Fibroblast of lung (primary cell): Measurements from ENCODE around the gene TTC24. TPM values are rescaled to one million over a fixed set of nuclear protein-coding genes. Genes with fewer than 3 reads are reported as not detected.

Experiments used
- DNase-seq, 2 donors: peaks; one replicate each; pipeline versions ENCODE4 v3.0.0 to v3.0.0-alpha.2; 2010; ENCODE audit warnings: low read depth in 2 of 2
- H2AFZ ChIP-seq: 2 replicates; pipeline ENCODE4 v1.5.1; 2012; ENCODE audit warnings: low read length, control low read depth, inconsistent platforms
- H3K27ac ChIP-seq: 2 replicates; pipeline ENCODE4 v1.5.1; 2011; ENCODE audit warnings: low read length, control low read depth; ENCODE audit not compliant: insufficient read depth
- H3K27me3 ChIP-seq: 2 replicates; pipeline ENCODE4 v1.5.1; 2011; ENCODE audit warnings: mild to moderate bottlenecking, low read length; ENCODE audit not compliant: control insufficient read depth, insufficient read depth
- H3K36me3 ChIP-seq: 2 replicates; pipeline ENCODE4 v1.5.1; 2011; ENCODE audit warnings: low read length; ENCODE audit not compliant: control insufficient read depth, insufficient read depth
- H3K4me1 ChIP-seq: 2 replicates; pipeline ENCODE4 v1.5.1; 2011; ENCODE audit warnings: low read length; ENCODE audit not compliant: control insufficient read depth, insufficient read depth; ENCODE audit errors: extremely low read depth
- H3K4me2 ChIP-seq: 2 replicates; pipeline ENCODE4 v1.5.1; 2011; ENCODE audit warnings: low read length, control low read depth; ENCODE audit not compliant: insufficient read depth; ENCODE audit errors: extremely low read depth
- H3K4me3 ChIP-seq, 4 experiments: fragments of 200-600 bp in 1 of 4; sonication (generic) in 1 of 4; replicated peaks in 1 of 4; 2 replicates each; pipeline ENCODE4 v1.5.1; 2011 to 2016; ENCODE audit warnings: low read length in 4 of 4, low read depth in 3 of 4, mild to moderate bottlenecking in 3 of 4, control low read depth in 2 of 4, inconsistent platforms in 1 of 4, mixed read lengths in 1 of 4; ENCODE audit not compliant: insufficient read depth in 1 of 4; ENCODE audit errors: control extremely low read depth in 1 of 4
- H3K79me2 ChIP-seq: 2 replicates; pipeline ENCODE4 v1.5.1; 2012; ENCODE audit warnings: mild to moderate bottlenecking, low read length, inconsistent platforms; ENCODE audit not compliant: control insufficient read depth, insufficient read depth
- H3K9ac ChIP-seq: 2 replicates; pipeline ENCODE4 v1.5.1; 2011; ENCODE audit warnings: mild to moderate bottlenecking, low read length, control low read depth; ENCODE audit not compliant: insufficient read depth
- H3K9me3 ChIP-seq: 2 replicates; pipeline ENCODE4 v1.5.1; 2012; ENCODE audit warnings: low read depth, low read length; ENCODE audit not compliant: control insufficient read depth, insufficient read depth
- H4K20me1 ChIP-seq: 2 replicates; pipeline ENCODE4 v1.5.1; 2011; ENCODE audit warnings: low read length; ENCODE audit not compliant: control insufficient read depth, insufficient read depth; ENCODE audit errors: extremely low read depth
- CTCF ChIP-seq, 2 donors: IDR thresholded peaks in 1 of 2; conservative IDR thresholded peaks in 1 of 2; 1 replicate in 1 of 2; 2 replicates in 1 of 2; pipeline ENCODE4 v1.5.1; 2011 to 2012; ENCODE audit warnings: low read length in 2 of 2, control low read depth in 1 of 2, inconsistent platforms in 1 of 2, low read depth in 1 of 2, mild to moderate bottlenecking in 1 of 2
- EZH2 ChIP-seq: IDR thresholded peaks from 2 replicates; pipeline ENCODE4 v1.5.1; 2012; ENCODE audit warnings: low read length, control low read depth, mild to moderate bottlenecking; ENCODE audit errors: missing control alignments
- polyA plus RNA-seq, 2 donors: library from polyadenylated mRNA; depleted of rRNA in 1 of 2; stranded (reverse) in 1 of 2; unstranded in 1 of 2; fragments of >200 nt; gene quantifications; 2 replicates each; pipeline ENCODE4 v1.2.1, GENCODE V29; 2011 to 2012; ENCODE audit warnings: missing spikeins in 1 of 2
- total RNA-seq: library from RNA; depleted of rRNA; stranded (reverse); fragments of >200 nt; gene quantifications from 2 replicates; pipeline ENCODE4 v1.2.1, GENCODE V29; 2014

TTC24 gene
- total and polyA plus RNA-seq, 2 donors (not counting 1 experiment from before 2014, with no cell fraction given): not detected

DNA sequence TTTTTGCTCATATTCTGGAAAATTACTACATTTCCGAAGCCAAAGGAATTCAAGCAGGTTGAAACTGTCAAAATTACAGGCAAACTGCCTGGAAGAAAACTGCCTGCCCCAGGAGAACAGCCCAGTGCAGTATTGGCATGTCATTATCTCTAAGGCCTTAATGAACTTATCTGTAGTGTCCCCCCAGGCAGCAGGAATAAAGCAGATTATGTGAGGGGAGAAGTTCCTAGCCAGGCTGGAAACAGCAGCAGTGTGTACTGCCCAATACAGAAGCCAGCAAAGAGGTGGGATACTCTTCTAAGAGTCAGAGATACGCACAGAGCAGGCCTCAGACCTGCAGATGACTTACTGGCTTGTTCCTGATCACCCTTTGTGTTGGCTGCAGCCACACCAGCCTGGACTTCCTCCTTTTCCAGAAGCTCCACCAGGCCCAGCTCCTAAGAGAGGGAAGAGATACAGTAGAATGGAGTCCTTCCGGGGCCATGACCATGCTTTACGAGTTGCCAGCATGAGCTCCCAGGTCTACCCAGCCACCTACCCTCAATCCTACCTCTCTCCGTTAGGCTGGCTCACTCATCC lies 18.8 kb upstream of the TTC24 start:
- Histone ChIP-seq H4K20me1 (no peaks in the 10 kb centered on the region), H3K27ac (no peak overlapping the region), H3K9me3 (no peaks in the 10 kb centered on the region), H3K4me3 (no peak overlapping the region), H2AFZ (no peak overlapping the region), H3K27me3 (no peaks in the 10 kb centered on the region), H3K4me2 (no peak overlapping the region), H3K36me3 (peaks cover 32% of the 10 kb centered on the region), H3K4me1 (no peaks in the 10 kb centered on the region), H3K79me2 (no peaks in the 10 kb centered on the region), H3K9ac (no peak overlapping the region)
- no peak for DNase-seq
- TF ChIP-seq EZH2 (no peak), CTCF (conservative IDR thresholded peaks at IDR 0.05 in 1 of 2, IDR thresholded peaks at IDR 0.05 in 1 of 2; ENCODE audit: low read depth in 1 of 2, low read length in 2 of 2) (no peak)

GRCh38 chr1:156565519-156565918 lies 14.0 kb upstream of the TTC24 start:
- Histone ChIP-seq H3K36me3 (peaks cover 22% of the 10 kb centered on the region), H4K20me1 (no peaks in the 10 kb centered on the region), H3K27me3 (no peaks in the 10 kb centered on the region), H3K27ac (no peak overlapping the region), H2AFZ (no peak overlapping the region), H3K79me2 (peaks cover 12% of the 10 kb centered on the region), H3K4me3 (no peak overlapping the region), H3K9ac (no peak overlapping the region), H3K4me2 (no peak overlapping the region), H3K4me1 (peaks cover 1% of the 10 kb centered on the region), H3K9me3 (no peaks in the 10 kb centered on the region)
- TF ChIP-seq CTCF (conservative IDR thresholded peaks at IDR 0.05 in 1 of 2, IDR thresholded peaks at IDR 0.05 in 1 of 2; ENCODE audit: low read depth in 1 of 2, low read length in 2 of 2): no peak
- TF ChIP-seq EZH2: no peak
- no peak for DNase-seq

DNA sequence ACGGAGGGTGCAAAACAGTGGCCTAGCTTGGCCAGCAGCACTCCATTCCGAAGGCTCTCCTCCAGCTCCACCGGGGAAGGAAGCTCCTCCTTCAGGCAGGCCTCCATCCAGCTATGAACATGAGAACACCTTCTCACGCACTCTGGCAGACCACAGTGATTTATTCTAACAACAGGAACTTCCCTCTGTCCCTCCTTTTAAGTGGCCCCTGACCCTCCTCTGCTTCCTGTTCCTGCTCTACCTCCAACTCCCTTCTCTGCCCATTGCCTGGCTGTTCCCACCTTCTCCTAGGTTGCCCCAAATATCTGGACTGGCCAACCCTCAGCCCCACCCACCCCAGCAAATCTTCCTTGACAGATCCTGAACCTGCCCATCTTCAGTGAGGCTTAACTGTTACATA lies 13.1 kb upstream of the TTC24 start:
- no peak overlapping the region for H3K4me3 ChIP-seq
- H3K27me3 ChIP-seq: no peaks in the 10 kb centered on the region
- H3K9me3 ChIP-seq: no peaks in the 10 kb centered on the region
- H3K4me2 ChIP-seq: no peak overlapping the region
- no peak overlapping the region for H2AFZ ChIP-seq
- H4K20me1 ChIP-seq: no peaks in the 10 kb centered on the region
- H3K27ac ChIP-seq: no peak overlapping the region
- H3K36me3 ChIP-seq: peaks cover 21% of the 10 kb centered on the region
- H3K79me2 ChIP-seq: peaks cover 16% of the 10 kb centered on the region
- DNase-seq: no peak
- no peak overlapping the region for H3K9ac ChIP-seq
- peaks cover 5% of the 10 kb centered on the region for H3K4me1 ChIP-seq
- TF ChIP-seq EZH2 (no peak), CTCF (conservative IDR thresholded peaks at IDR 0.05 in 1 of 2, IDR thresholded peaks at IDR 0.05 in 1 of 2; ENCODE audit: low read depth in 1 of 2, low read length in 2 of 2) (no peak)
